Mesothelial cell of epicardium (in vitro differentiated cells): ENCODE data around the gene MPC2. TPM values are rescaled to one million over a fixed set of nuclear protein-coding genes. Genes with fewer than 3 reads are reported as not detected.
A peak's percentile ranks its signal among the peaks of the same experiment; 100 is the strongest.
"Not testable (repeated sequence)": the region's sequence is repeated elsewhere in the genome, so short reads cannot be mapped to it uniquely, and the experiment has no call there.

ENCODE experiments used
- DNase-seq, 2 experiments: peaks; one replicate each; pipeline ENCODE4 v3.0.0; 2021; ENCODE audit warnings: low spot score in 2 of 2; ENCODE audit not compliant: unreplicated experiment in 2 of 2
- H3K27ac Mint-ChIP-seq: 2 replicates; pipeline ENCODE4 v1.8.0; 2021; ENCODE audit warnings: mixed read lengths
- H3K27me3 Mint-ChIP-seq: 2 replicates; pipeline ENCODE4 v1.8.0; 2021; ENCODE audit warnings: low read depth, mixed read lengths
- H3K36me3 Mint-ChIP-seq: 2 replicates; pipeline ENCODE4 v1.8.0; 2021; ENCODE audit warnings: mixed read lengths
- H3K4me1 Mint-ChIP-seq: 2 replicates; pipeline ENCODE4 v1.8.0; 2021; ENCODE audit warnings: mixed read lengths
- H3K4me3 Mint-ChIP-seq: 2 replicates; pipeline ENCODE4 v1.8.0; 2021; ENCODE audit warnings: mild to moderate bottlenecking, moderate library complexity, mixed read lengths
- H3K9me3 Mint-ChIP-seq: 2 replicates; pipeline ENCODE4 v1.8.0; 2021; ENCODE audit warnings: mixed read lengths
- total RNA-seq: library from RNA; stranded (reverse); gene quantifications from 3 replicates; pipeline ENCODE4 v1.2.1, GENCODE V29; 2021
- TF ChIP-seq, protein P1 (sequence below): fragments of 200-600 bp; sonication (generic); IDR thresholded peaks from one replicate; pipeline ENCODE4 v1.5.0; 2021; ENCODE audit warnings: antibody characterized with exemption; ENCODE audit not compliant: unreplicated experiment

Gene MPC2
- total RNA-seq, 1 donor from 2014 or later, result 23.9 TPM

GRCh38 chr1:167933788-167934187 lies 3.1 kb downstream of the MPC2 start:
- no peak overlapping the region for H3K4me3 Mint-ChIP-seq
- TF ChIP-seq, protein P1, sequence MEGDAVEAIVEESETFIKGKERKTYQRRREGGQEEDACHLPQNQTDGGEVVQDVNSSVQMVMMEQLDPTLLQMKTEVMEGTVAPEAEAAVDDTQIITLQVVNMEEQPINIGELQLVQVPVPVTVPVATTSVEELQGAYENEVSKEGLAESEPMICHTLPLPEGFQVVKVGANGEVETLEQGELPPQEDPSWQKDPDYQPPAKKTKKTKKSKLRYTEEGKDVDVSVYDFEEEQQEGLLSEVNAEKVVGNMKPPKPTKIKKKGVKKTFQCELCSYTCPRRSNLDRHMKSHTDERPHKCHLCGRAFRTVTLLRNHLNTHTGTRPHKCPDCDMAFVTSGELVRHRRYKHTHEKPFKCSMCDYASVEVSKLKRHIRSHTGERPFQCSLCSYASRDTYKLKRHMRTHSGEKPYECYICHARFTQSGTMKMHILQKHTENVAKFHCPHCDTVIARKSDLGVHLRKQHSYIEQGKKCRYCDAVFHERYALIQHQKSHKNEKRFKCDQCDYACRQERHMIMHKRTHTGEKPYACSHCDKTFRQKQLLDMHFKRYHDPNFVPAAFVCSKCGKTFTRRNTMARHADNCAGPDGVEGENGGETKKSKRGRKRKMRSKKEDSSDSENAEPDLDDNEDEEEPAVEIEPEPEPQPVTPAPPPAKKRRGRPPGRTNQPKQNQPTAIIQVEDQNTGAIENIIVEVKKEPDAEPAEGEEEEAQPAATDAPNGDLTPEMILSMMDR, result no peak
- no peaks in the 10 kb centered on the region for H3K36me3 Mint-ChIP-seq
- DNase-seq, result no peak
- H3K9me3 Mint-ChIP-seq, result no peaks in the 10 kb centered on the region
- H3K4me1 Mint-ChIP-seq, result peaks cover 27% of the 10 kb centered on the region
- H3K27me3 Mint-ChIP-seq, result no peaks in the 10 kb centered on the region
- H3K27ac Mint-ChIP-seq, result no peak overlapping the region

DNA sequence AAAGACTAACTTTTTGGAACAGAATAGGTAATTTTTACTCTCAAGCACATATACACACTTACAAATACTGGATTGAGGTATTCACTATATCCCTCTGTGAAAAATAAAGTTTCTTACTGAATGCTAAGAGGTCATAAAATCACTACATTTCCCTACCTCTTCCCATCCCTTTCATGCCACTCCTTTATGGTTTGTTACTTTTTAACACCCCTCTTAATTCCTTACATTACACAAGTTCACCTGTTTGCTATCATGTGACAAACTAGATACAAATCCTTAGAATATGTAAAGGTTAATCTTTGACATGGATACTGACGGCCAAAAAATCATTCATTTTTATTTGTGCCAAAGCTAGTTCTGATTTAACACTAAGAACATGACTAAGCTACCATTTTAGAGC lies 7.1 kb downstream of the MPC2 start:
- Mint-ChIP-seq H3K27me3 (no peaks in the 10 kb centered on the region), H3K4me3 (no peak overlapping the region), H3K9me3 (no peaks in the 10 kb centered on the region), H3K27ac (no peak overlapping the region), H3K36me3 (no peaks in the 10 kb centered on the region), H3K4me1 (peaks cover 19% of the 10 kb centered on the region)
- TF ChIP-seq, protein P1, result no peak
- DNase-seq, result no peak

- not testable (repeated sequence) for H3K36me3 Mint-ChIP-seq, H3K9me3 Mint-ChIP-seq, H3K27me3 Mint-ChIP-seq, DNase-seq, H3K4me3 Mint-ChIP-seq, H3K27ac Mint-ChIP-seq
- H3K4me1 Mint-ChIP-seq, result peaks cover 12% of the 10 kb centered on the region
Observed at GRCh38 chr1:167928919-167929318, 8.0 kb downstream of the MPC2 start.

DNA sequence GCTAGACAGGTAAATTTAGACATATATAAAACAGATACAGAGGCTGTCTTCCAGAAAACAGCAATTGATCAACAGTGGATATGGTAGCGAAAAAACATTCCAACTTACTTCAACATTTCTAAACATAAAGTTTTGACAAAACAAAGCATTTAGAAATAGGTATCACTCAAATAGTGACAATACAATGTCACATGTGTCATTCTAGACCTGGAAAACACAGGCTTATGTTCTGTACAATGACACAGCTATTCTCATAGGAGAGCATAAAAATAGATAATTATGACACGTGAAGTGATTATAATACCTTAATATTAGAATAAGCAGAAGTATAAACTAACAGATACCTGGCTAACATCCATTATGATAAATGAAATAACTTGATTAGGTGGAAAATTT lies 8.4 kb downstream of the MPC2 start:
- no peak overlapping the region for H3K27ac Mint-ChIP-seq
- peaks cover 8% of the 10 kb centered on the region for H3K4me1 Mint-ChIP-seq
- TF ChIP-seq, protein P1, result no peak
- no peaks in the 10 kb centered on the region for H3K9me3 Mint-ChIP-seq
- no peaks in the 10 kb centered on the region for H3K27me3 Mint-ChIP-seq
- H3K4me3 Mint-ChIP-seq, result no peak overlapping the region
- no peaks in the 10 kb centered on the region for H3K36me3 Mint-ChIP-seq
- no peak for DNase-seq

DNA sequence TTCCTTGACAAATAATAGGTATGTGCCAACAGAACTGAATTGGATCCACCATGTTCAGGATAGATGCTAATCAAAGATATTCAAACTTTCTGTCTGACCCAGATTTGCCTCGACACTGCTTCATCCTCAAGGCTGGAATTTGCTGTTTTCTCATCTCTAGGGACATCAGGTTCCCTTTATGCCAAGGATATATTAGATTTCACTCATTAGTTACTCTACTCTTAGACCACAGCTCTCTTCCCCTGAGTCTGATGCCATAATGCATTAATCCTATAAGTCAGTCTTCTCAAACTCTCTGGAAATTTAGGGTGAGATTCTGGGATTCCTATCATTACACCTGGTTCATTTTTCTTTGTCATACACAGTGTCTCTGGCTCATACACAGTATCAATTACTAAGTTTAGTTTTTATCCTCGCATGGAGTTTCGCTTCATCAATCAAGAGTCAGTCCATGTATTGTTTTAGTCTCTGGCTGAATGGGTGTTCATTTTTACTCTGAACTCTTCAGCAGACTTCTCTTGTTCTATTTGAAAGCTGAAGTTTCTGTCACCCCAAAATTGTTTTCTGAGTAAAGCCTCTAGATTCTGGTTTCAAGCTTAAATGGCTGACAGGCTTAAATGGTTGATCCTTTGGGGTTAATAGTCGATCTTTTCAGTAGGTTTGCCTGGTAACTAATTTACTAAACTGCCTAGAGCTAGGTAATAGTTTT lies 9.7 kb downstream of the MPC2 start:
- no peak for DNase-seq
- peak overlapping the region; percentile 40 for H3K27ac Mint-ChIP-seq
- no peak overlapping the region for H3K4me3 Mint-ChIP-seq
- H3K27me3 Mint-ChIP-seq, result no peaks in the 10 kb centered on the region
- H3K36me3 Mint-ChIP-seq, result no peaks in the 10 kb centered on the region
- H3K9me3 Mint-ChIP-seq, result no peaks in the 10 kb centered on the region
- H3K4me1 Mint-ChIP-seq, result peaks cover 8% of the 10 kb centered on the region
- TF ChIP-seq, protein P1, result no peak

- no peaks in the 10 kb centered on the region for H3K9me3 Mint-ChIP-seq
- TF ChIP-seq, protein P1, result no peak
- peaks cover 8% of the 10 kb centered on the region for H3K4me1 Mint-ChIP-seq
- no peak overlapping the region for H3K4me3 Mint-ChIP-seq
- H3K27me3 Mint-ChIP-seq, result no peaks in the 10 kb centered on the region
- H3K36me3 Mint-ChIP-seq, result no peaks in the 10 kb centered on the region
- H3K27ac Mint-ChIP-seq, result no peak overlapping the region
- DNase-seq, result no peak
Observed at GRCh38 chr1:167926486-167926997, 10.3 kb downstream of the MPC2 start.
